ENCODE results near the gene AURKAIP1. TPM values are rescaled to one million over a fixed set of nuclear protein-coding genes. Genes with fewer than 3 reads are reported as not detected.

AURKAIP1 gene
- total and polyA plus RNA-seq, 2 of the 4 experiments (the other 2 are of a cell fraction) = 45.7 to 107 TPM

DNA sequence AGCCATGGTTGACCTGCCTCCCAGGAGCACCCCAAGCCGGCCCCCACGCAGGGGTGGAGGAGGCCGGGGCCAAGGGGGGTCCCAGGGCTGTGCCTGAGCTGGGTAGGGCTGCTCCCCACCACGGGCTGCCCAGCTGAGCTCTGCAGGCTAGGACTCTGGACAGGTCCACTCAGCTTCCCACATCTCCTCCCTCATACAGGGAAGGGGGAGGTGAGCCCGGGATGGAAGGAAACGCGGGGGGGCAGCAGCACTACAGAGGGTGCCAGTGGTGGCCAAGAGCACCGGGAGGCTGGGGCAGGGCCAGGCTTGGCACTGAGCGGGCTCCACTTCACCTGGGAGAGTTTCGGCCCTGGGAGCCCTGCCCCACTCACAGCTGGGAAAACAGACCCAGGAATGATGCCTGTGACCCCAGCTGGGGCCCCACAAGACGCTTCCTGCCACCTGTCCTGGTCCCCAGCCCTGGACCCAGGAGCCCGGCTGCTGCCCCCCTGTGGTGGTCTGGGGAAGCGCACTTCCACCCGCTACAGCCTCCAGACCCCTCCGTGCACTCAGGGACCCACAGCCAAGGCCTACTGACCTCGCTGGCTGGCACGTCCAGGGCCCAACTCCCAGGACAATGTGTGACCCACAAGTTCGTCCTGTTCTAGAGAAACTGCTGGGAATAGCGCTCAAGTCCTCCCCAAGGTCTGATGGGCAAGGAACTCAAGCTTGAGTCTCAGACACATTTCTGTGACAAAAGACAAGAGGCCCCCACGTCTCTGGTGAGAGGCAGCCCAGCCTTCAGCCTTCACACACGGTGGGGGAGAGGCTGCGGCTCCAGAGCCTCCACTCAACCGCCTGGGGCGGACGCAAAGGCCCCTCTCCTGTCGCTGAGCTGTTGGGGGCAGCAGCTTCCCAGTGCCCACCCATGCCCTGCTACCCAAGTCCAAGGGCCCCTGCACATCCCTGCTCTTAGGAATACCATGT is 3.0 kb downstream of the AURKAIP1 start:
- ChIA-PET CTCF (interaction anchor here (0.8 kb wide), 1 partner anchor 24 kb away, joined by 3 read pairs; no protein-coding TSS in a partner anchor), POLR2A (ENCODE audit: unreplicated experiment) (no interaction called here)
- Histone ChIP-seq H2AFZ (replicated peaks; ENCODE audit: low read length, poor library complexity) (peak overlapping the region; percentile 76), H3K36me3 (ENCODE audit: control insufficient read depth, insufficient read depth, low read length) (peaks cover 8% of the 10 kb centered on the region), H3K4me3 (ENCODE audit: insufficient read depth, low read depth, low read length) (no peak overlapping the region), H4K91ac (ENCODE audit: insufficient read depth, low read depth, low read length) (peak overlapping the region; percentile 74), H2BK20ac (ENCODE audit: low read depth, low read length) (no peak overlapping the region), H3K14ac (replicated peaks; ENCODE audit: low read depth, low read length) (no peak overlapping the region), H3K9me3 (ENCODE audit: control insufficient read depth, insufficient read depth, low read length) (no peaks in the 10 kb centered on the region), H3K23ac (ENCODE audit: low read depth, low read length) (peak overlapping the region; percentile 76), H3K18ac (ENCODE audit: low read depth, low read length) (no peak overlapping the region), H3K4me2 (ENCODE audit: low read depth, low read length) (no peak overlapping the region), H4K8ac (ENCODE audit: low read depth in 2 of 2, low read length in 2 of 2) (peak overlapping the region in 1 of 2 experiments; percentile 67; a peak in 2 of 4 replicates), H3K27me3 (ENCODE audit: control insufficient read depth, insufficient read depth, low read length) (no peaks in the 10 kb centered on the region), H3K4ac (ENCODE audit: low read depth, low read length) (peak overlapping the region; percentile 71; the same call in 1 of the 2 replicates), H3K9me1 (ENCODE audit: insufficient read depth, low read length) (0 out of 2 replicates have a peak, but pooled peaks cover 5% of the 10 kb centered on the region), H4K5ac (ENCODE audit: low read depth, low read length) (0 out of 2 replicates have a peak overlapping the region, but pooled peaks have one; percentile 69), H2BK5ac (ENCODE audit: low read depth, low read length, poor library complexity, severe bottlenecking) (peak overlapping the region; percentile 10), H3K27ac (ENCODE audit: insufficient read depth, low read length) (peak overlapping the region; percentile 51; the same call in 1 of the 2 replicates), H2AK9ac (replicated peaks; ENCODE audit: low read depth, low read length, poor library complexity) (peak overlapping the region; percentile 77), H4K20me1 (ENCODE audit: insufficient read depth, low read length) (peaks cover 11% of the 10 kb centered on the region; the same call in 1 of the 2 replicates), H3K4me1 (ENCODE audit: control insufficient read depth, insufficient read depth, low read length) (peaks cover 12% of the 10 kb centered on the region), H2BK120ac (ENCODE audit: low read depth, low read length) (no peak overlapping the region), H2BK15ac (ENCODE audit: low read depth, low read length) (no peak overlapping the region), H3K56ac (ENCODE audit: extremely low read depth, insufficient read depth, low read length) (no peak overlapping the region), H3K9ac (ENCODE audit: low read depth, low read length) (no peak overlapping the region), H3K79me1 (ENCODE audit: low read depth in 1 of 2, low read length in 2 of 2) (peaks cover 3 to 53% of the 10 kb centered on the region in 2 experiments; a peak in 3 of 4 replicates), H2AK5ac (ENCODE audit: low read depth, low read length) (peak overlapping the region; percentile 89; the same call in 1 of the 2 replicates)
- ATAC-seq (ENCODE audit: low read depth) (peak; percentile 60), DNase-seq (peak; percentile 38)
- TF ChIP-seq RAD21 (IDR thresholded peaks at IDR 0.05; ENCODE audit: low read length) = peak; percentile 70
- TF ChIP-seq MAFK (IDR thresholded peaks at IDR 0.05; ENCODE audit: low read depth, low read length) = no peak
- TF ChIP-seq CEBPB (IDR thresholded peaks at IDR 0.05; ENCODE audit: low read depth, low read length) = no peak
- no peak for TF ChIP-seq CHD1 (IDR thresholded peaks at IDR 0.05; ENCODE audit: low read depth, low read length)
- TF ChIP-seq ELK1 (IDR thresholded peaks at IDR 0.05; ENCODE audit: borderline replicate concordance, low read depth, low read length) = no peak
- peak; percentile 78 for TF ChIP-seq SMC3 (IDR thresholded peaks at IDR 0.05; ENCODE audit: low read depth, low read length)
- no peak for TF ChIP-seq BHLHE40 (IDR thresholded peaks at IDR 0.05; ENCODE audit: low read depth, low read length)
- TF ChIP-seq, protein P1, sequence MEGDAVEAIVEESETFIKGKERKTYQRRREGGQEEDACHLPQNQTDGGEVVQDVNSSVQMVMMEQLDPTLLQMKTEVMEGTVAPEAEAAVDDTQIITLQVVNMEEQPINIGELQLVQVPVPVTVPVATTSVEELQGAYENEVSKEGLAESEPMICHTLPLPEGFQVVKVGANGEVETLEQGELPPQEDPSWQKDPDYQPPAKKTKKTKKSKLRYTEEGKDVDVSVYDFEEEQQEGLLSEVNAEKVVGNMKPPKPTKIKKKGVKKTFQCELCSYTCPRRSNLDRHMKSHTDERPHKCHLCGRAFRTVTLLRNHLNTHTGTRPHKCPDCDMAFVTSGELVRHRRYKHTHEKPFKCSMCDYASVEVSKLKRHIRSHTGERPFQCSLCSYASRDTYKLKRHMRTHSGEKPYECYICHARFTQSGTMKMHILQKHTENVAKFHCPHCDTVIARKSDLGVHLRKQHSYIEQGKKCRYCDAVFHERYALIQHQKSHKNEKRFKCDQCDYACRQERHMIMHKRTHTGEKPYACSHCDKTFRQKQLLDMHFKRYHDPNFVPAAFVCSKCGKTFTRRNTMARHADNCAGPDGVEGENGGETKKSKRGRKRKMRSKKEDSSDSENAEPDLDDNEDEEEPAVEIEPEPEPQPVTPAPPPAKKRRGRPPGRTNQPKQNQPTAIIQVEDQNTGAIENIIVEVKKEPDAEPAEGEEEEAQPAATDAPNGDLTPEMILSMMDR (conservative IDR thresholded peaks at IDR 0.05; ENCODE audit: low read depth, low read length) = peak; percentile 74
- no peak for TF ChIP-seq USF2 (IDR thresholded peaks at IDR 0.05; ENCODE audit: low read depth, low read length)
- dilution Hi-C loops (cut with HindIII; ENCODE audit: low sequenced_read_pairs, unreplicated experiment) = no loop called here
- intact Hi-C loops (cut with micrococcal nuclease) = loop anchor here (2.0 kb wide), 1 partner anchor 13 kb away; the partner anchor contains the start of gene MXRA8
- WGBS, 2 experiments (ENCODE audit: extremely low coverage in 2 of 2, insufficient read length in 1 of 2) = 40% methylated on average over 11 of the region's 26 CpGs; no CpG with 5 or more reads in 1 of the 2 experiments
- in situ Hi-C loops (cut with MboI; ENCODE audit: low sequenced_read_pairs) = no loop called here
- BruUV-seq (replicated peaks) = no TSS peak
